Endometrium (tissue), 2 donors: ENCODE results near the gene MSI2.

ENCODE experiments used
- FAIRE-seq: peaks from 2 replicates; lab custom pipeline; 2012; peaks lifted over from hg19 to GRCh38; lab: Jason Lieb, UNC
- donor health status: control.
- donor health status: control.

Gene MSI2

GRCh38 chr17:57544834-57545463 is 288.6 kb downstream of the MSI2 start:
- no peak for FAIRE-seq

DNA sequence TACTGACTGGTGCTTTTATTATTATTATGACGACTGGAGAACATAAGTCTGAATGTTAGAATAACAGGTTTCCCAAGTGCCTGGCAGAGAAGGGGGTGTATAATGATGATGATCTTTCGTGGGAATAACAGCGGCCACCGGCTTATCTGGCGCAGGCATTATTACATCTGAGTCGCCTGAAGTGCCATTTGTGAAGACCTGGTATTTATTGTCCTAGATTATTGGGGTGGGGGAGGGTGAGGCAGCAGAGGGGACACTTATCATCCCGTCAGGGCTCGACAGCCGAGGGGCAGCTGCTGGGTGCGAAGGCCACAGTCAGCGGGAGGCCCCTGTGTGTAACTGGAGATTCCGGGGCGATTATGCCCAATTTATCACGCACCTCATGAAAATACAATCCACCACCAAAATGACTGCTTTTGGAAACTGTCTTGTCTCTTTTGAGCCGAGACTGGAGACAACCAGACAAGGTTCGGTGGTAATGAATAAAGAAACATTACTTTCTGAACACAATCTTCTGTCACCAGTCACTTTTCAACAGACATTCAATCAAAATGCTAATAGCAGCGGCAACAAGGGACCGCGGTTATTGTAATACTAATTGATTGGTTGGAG is 289.5 kb downstream of the MSI2 start:
- no peak for FAIRE-seq

DNA sequence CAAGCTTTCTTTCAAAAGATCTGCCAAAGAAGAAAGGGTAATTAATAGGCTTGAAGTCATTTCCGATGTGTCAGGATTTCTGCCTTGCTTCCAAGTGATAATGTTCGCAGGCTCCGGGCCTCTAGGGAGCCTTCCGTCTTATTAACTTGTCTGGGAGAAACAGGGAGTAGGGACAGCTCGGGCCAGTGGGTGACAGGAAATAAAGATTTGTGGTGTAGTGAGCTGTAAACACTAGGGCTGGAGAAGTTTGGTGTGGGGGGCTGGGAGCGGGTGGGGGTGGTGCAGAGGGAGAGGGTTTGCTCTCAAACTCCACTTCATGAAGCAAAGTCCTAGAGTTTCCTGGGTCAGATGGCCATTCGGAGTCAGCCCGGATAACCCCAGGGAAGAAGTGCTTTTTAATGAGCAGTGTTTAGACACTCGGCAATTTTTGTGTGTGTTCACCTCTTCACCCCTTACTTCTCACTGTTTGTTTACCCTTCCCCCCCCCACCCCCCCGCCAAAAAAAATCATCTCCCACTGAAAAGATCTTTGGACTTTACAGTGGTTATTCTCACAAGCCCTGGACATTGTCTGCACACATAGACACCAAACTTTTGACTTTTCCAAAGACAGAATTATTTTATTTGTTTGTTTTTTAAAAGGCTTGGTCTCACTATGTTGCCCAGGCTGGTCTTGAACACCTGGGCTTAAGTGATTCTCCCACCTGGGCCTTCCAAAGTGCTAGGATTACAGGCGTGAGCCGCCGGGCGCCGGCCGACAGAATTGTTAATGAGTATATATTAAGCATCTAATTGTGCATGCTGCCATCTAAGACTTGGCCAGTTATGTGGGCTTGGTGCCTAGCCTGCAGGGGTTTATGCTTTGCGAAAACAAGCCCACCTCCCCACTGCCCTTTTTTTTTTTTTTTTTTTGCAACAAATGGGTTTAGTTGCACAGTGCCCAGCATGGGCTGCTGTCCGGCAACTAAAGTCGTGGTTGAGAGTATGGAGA is 292.4 kb downstream of the MSI2 start:
- no peak for FAIRE-seq

DNA sequence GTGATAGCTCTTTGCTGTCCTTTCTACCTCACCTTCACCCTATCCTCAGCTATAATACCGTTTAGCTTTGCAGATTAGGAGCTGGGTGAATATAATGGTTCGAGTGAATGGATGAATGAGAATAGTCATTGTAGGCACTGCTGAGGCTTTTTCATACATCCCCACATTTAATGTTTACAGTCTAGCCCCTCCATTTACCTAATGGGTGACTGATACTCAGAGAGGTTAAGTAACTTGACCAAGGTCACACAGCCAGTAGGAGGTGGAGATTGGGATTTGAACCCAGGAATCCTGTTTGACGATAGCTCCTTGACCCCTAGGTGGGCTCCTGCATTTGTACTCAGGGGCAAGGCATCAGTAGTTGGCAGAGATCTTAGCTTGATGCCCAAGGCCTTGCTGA is 293.1 kb downstream of the MSI2 start:
- FAIRE-seq, result no peak

GRCh38 chr17:57550016-57550415 is 293.7 kb downstream of the MSI2 start:
- no peak for FAIRE-seq

DNA sequence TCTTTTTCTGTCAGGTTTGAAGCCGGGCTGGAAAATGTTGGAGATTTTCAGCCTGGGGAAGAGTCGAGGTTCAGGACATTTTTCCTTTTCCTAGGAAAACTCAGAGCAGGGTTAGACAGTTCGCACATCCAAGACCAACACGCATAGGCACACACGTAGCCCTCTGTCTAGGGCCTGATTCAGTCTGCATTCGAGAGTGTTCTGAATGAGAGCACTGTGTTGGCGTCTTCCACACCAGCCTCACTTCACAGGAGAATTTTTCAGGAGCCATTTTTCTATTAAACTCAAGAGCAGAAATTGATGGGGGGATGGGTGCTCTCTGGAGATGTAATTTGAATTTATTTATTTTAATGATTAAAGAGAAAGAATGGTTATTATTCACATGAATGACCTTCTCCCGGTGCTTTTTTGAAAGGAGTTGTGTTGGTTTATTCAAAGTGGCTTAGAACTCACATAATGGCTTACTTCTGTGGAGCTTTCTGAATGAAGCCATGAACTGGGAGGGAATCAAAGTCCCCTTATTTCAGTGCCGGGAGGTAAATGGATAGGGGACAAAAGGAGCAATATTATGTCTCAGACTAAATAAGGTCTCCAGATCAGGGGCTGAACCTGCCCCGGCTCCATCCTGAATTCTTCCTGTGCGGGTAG is 294.5 kb downstream of the MSI2 start:
- FAIRE-seq, result no peak

DNA sequence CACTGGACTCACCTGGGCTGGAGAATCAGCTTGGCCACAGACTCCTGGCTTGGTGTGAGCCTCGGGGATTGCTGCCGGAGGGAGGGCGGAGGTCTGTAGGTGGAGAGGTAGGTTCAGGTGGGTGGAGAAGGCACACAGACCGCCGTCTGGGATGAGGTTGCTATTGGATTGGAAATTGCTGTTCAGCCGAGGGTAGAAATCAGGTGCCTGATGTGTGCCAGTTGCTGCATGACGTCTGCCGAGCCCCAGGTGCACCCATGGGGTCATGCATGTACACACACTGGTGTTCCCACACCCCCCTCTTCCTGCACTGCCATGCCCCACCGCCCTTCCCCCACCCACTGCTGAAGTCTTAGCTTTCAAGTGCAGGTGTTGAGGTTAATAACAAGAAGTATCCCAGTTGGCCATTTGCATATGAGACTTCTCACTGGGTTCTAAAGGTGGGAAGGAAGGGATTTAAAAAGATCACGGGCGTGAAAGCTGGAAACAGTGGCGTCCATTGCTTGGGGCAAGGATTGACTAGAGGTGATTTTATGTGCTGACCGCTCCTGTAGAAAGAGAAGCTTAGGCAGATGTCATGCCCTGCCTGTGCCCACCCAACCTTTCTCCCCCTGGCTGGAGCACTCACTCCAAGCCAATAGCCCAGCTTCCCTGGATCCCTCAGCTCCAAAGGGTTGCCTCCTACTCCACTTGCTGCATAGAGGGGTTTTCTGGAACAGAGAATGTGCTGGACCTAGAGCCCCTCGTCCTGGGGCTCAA is 295.2 kb downstream of the MSI2 start:
- FAIRE-seq, result no peak

GRCh38 chr17:57552114-57552624 is 295.8 kb downstream of the MSI2 start:
- no peak for FAIRE-seq

DNA sequence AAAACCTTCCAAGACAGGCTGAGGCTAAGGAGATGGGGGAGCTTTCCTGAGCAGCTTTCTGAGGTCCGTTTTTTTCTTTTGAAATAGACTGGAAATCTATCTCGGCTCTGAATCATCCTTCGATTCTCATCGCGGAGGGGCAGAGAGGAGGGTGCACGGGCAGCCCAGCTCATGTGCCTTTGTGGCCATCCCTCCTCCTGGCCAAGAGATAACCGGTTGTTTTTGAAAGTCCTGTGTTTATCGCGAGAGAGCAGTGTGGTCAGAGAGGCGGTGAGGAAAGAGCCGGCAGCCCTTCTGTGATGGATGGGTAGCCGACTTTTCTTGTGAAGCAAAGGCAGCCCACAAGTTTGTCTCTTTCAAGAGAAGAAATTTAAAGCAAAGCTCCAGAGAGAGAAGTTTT is 297.2 kb downstream of the MSI2 start:
- no peak for FAIRE-seq

DNA sequence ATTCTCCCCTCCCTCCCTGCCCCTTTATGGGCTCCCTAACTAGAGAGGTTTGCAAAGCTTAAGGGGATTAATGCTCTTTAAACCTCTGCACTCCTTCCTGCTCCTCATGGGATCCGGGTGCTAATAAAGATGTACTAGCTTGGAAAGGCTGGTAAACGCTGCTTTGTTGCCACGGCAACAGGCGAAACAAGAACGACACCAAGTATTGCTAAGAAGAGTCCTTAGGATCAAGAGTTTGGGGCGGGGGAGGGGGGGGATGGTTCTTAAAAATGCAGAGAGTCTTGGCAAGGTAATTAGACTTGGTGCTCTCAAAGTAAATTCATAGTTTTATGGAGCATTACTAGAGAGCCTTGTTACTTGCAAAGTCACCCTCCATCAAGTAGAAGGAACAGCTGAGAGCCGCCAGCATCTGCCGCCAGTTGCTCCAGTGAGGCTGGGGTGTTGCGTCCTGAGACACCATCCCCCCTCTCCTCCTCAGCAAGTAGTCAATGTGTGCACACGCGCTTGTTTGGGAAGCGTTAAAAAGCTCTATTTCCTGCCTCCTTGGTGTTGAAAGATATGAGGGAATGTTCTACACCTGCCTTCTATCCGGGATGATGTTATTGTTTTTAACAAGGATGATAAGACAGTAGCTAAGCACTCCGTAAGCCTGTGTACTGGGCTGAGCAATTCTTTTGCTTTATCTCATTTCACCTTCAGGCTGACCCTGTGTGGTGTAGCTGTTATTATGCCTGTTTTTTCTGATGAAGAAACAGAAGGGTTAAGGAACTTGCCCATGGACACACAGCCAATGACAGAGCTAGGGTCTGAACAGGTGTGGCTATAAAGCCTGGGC is 297.9 kb downstream of the MSI2 start:
- no peak for FAIRE-seq

DNA sequence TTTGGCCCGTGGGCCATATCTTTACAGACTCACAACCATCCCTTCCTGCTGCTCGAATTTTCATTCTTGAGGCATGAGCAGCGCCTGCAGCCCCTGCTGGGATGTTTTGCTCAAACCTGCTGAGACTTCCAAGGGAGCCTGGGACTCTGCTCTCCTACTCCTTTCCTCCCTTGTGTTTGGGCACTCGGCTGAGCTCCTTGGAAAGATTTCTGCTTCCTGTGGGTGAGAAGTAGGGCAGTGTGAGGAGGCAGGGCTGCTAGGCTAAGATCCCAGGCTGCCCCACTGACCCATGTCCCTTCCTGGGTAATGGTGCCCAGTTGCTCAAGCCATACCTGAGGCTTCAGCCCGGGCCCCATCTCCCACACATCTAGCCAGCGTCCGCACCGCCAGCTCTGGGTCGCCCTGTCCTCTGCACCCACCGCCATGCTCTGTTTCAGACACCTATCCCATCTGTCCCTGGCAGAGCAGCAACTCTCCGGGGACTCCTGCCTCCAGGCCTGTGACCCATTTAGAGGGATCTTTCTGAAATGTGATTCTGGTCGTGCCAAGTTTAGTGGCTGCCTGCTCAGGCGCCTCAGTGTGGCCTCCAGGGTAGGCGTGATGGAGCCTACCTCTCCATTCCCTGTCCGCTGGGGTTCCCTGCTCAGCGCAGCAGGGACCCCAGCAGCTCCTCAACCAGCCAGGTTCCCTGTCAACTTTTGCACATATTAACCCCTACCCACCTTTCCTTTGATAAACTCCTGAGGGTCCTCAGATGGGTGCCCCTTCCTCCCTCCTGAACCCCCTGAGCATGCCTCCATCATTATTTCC is 298.7 kb downstream of the MSI2 start:
- no peak for FAIRE-seq

- no peak for FAIRE-seq
Measured at GRCh38 chr17:57555636-57556175, 299.4 kb downstream of the MSI2 start.

DNA sequence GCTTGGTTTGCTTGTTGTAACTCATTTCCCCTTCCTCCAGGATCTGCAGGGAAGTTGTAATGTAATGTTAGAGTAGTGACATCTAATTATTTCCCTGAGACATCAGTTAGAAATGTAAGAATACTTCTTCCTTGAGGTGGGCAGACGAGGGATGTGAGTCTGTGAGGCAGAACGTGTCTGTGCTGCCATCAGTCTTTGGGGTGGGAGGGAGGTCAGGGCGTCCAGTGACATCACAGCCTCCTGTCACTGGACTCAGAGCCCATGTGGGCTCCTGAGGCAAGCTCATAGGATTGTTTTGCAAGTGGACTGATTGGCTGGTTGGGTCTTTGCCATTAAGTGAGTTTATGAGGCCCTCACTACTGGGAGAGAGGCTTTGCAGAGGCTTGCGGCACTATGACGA is 300.0 kb downstream of the MSI2 start:
- no peak for FAIRE-seq

GRCh38 chr17:57556977-57557376 is 300.7 kb downstream of the MSI2 start:
- FAIRE-seq, result no peak

GRCh38 chr17:57557416-57557815 is 301.1 kb downstream of the MSI2 start:
- no peak for FAIRE-seq

DNA sequence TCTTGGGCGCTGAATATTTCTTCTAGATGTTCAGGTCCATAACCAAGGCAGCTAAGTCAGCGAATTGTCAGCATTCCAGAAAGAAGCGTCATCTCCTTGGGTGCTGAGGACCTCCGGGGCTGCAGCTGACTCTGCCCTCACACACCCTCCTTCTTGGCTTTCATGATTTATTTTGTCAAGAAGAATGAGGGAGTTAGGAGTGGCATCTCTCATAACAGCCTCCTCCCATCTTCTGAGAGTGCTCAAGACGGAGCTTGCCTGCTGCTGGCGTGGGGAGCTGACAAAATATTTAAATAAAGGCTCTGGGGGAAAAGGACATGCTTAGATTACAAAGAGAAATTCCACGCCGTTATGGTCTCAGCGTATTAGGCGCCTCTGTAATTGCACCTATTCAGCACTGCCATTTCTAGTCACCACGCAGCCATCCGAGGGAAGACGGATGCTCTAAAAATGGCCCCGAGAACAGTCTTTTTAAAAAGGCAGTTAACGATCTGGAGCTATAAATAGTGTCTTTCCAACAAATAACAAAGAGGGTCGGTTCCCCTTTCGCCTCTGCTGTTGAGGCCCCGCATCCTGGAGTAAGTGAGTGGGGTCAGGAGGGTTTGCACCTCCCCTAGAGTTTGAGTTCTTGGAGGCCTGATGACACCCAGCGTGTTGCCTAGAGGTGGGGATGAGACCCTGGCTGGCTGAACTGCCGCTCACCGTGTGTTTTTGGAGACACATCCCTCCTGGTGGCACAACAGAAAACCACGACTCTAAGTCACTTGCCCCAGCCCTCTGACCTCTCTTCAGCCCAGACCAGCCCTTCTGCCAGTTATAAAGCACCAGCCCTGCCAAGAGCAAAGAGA is 301.7 kb downstream of the MSI2 start:
- no peak for FAIRE-seq

DNA sequence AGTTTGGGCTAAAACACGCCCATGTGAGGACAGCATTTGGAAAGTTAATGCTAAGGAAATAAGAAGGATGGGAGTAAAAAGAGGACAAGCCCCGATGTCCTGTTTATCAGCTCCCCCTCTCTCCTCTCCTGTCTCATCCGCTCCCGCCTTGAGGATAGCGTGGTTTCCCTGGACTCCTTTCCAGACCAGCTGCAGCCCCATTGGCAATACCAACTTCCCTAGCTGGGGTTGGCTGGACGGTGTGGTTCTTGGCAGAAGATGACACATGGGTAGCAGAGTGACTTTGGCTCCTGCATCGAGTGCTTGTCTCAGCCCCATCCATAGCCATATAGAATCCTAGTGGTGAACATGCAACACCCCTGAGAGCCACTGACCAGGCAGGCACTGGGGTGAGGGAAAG is 302.9 kb downstream of the MSI2 start:
- FAIRE-seq, result no peak

- FAIRE-seq, result no peak
Measured at GRCh38 chr17:57559634-57560318, 303.5 kb downstream of the MSI2 start.
